Progenitor cell of endocrine pancreas (in vitro differentiated cells): ENCODE data around the gene MERTK. TPM values are rescaled to one million over a fixed set of nuclear protein-coding genes. Genes with fewer than 3 reads are reported as not detected.
A peak's percentile ranks its signal among the peaks of the same experiment; 100 is the strongest.

Source experiments
- DNase-seq: peaks from one replicate; pipeline ENCODE4 v3.0.0; 2021; ENCODE audit warnings: low spot score; ENCODE audit not compliant: unreplicated experiment
- H3K27ac Mint-ChIP-seq: 2 replicates; pipeline ENCODE4 v1.8.0; 2021; ENCODE audit warnings: mild to moderate bottlenecking, moderate library complexity, mixed read lengths
- H3K27me3 Mint-ChIP-seq: 2 replicates; pipeline ENCODE4 v1.8.0; 2021; ENCODE audit warnings: mixed read lengths
- H3K36me3 Mint-ChIP-seq: 2 replicates; pipeline ENCODE4 v1.8.0; 2022; ENCODE audit warnings: mixed read lengths; ENCODE audit not compliant: insufficient read depth
- H3K4me1 Mint-ChIP-seq: 2 replicates; pipeline ENCODE4 v1.8.0; 2021; ENCODE audit warnings: low read depth, mixed read lengths
- H3K4me3 Mint-ChIP-seq: 2 replicates; pipeline ENCODE4 v1.8.0; 2021; ENCODE audit warnings: low read depth, mild to moderate bottlenecking, moderate library complexity, mixed read lengths
- H3K9me3 Mint-ChIP-seq: 2 replicates; pipeline ENCODE4 v1.8.0; 2021; ENCODE audit warnings: low read depth, mixed read lengths
- total RNA-seq: library from RNA; stranded (reverse); gene quantifications from 2 replicates; pipeline ENCODE4 v1.2.1, GENCODE V29; 2021
- TF ChIP-seq, protein P1 (sequence below): fragments of 200-600 bp; sonication (generic); IDR thresholded peaks from one replicate; pipeline ENCODE4 v1.5.0; 2021; ENCODE audit warnings: antibody characterized with exemption, mild to moderate bottlenecking; ENCODE audit not compliant: unreplicated experiment

Gene MERTK
- total RNA-seq, 1 donor from 2014 or later, result 20.1 TPM

DNA sequence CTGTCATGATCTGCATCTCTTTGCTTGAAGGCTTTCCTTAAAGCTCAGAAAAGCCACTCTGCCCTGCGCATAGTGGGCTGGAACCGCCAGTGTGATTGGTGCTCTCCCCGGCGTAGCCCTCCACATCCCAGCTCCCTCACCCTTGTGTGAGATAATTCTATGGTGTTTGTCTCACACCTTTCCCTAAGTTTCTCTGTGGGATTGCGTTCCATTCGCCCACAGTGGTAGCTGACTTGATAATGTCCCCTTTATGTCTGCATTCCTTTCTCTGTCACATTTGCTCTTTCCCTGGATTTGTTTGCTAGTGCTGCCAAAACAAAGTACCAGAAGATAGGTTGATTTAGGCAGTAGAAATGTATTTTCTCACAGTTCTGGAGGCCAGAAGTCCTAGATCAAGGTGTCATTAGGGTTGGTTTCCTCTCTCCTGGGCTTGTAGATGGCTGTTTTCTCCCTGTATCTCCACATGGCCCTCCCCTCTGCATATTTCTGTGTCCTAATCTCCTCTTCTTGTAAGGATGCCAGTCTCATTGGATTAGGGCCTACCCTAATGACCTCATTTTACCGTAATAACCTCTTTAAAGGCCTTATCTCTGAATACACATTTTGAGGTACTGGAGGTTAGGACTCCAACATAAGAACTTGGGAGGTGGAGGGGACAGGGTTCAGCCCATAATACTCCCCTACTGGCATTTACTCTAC lies 149.3 kb downstream of the MERTK start:
- Mint-ChIP-seq H3K36me3 (peaks cover 2% of the 10 kb centered on the region), H3K27ac (peak overlapping the region; percentile 67), H3K4me1 (peaks cover 21% of the 10 kb centered on the region), H3K9me3 (peaks cover 23% of the 10 kb centered on the region), H3K27me3 (no peaks in the 10 kb centered on the region), H3K4me3 (no peak overlapping the region)
- no peak for DNase-seq
- TF ChIP-seq, protein P1, sequence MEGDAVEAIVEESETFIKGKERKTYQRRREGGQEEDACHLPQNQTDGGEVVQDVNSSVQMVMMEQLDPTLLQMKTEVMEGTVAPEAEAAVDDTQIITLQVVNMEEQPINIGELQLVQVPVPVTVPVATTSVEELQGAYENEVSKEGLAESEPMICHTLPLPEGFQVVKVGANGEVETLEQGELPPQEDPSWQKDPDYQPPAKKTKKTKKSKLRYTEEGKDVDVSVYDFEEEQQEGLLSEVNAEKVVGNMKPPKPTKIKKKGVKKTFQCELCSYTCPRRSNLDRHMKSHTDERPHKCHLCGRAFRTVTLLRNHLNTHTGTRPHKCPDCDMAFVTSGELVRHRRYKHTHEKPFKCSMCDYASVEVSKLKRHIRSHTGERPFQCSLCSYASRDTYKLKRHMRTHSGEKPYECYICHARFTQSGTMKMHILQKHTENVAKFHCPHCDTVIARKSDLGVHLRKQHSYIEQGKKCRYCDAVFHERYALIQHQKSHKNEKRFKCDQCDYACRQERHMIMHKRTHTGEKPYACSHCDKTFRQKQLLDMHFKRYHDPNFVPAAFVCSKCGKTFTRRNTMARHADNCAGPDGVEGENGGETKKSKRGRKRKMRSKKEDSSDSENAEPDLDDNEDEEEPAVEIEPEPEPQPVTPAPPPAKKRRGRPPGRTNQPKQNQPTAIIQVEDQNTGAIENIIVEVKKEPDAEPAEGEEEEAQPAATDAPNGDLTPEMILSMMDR, result no peak

DNA sequence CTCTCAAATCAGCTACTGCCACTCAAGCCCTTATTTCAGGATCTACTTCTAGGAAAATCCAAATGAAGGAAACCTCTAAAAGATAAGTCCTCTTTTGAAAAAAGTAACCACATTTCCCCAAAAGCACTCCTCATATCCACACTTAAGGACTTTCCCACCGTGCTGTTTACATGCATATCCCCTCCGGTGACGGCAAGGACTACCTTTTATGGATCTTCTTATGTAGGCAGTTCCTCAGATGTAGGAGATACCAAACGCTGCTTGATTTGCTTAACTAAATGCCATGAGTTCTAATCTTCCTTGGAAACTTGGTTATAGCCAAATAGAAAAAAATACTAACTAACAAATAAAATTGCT lies 149.8 kb downstream of the MERTK start:
- no peak for DNase-seq
- Mint-ChIP-seq H3K4me3 (no peak overlapping the region), H3K27me3 (no peaks in the 10 kb centered on the region), H3K9me3 (peaks cover 23% of the 10 kb centered on the region), H3K36me3 (peaks cover 2% of the 10 kb centered on the region), H3K4me1 (peaks cover 15% of the 10 kb centered on the region), H3K27ac (peak overlapping the region; percentile 15)
- TF ChIP-seq, protein P1, result no peak

DNA sequence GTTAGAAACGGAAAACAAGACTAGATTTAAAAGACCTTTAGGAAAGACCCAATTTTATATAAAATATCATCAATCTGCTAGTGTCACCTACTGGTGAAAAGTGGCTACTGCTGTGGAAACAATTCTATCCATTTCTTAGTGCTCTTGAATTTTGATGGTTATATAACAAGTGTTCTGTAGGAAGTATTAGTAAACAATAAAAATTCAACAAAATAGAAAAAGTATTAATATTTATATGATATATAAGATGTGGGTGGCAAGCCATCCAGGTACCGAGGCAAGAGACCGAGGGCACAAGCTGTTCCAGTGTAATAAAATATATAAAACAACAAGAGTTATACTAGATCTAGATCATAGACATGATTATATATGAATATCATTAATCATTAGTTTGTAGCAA lies 150.5 kb downstream of the MERTK start:
- peaks cover 19% of the 10 kb centered on the region for H3K9me3 Mint-ChIP-seq
- DNase-seq, result no peak
- no peak overlapping the region for H3K4me3 Mint-ChIP-seq
- H3K27me3 Mint-ChIP-seq, result no peaks in the 10 kb centered on the region
- no peak overlapping the region for H3K27ac Mint-ChIP-seq
- TF ChIP-seq, protein P1, result peak; percentile 87
- peaks cover 2% of the 10 kb centered on the region for H3K36me3 Mint-ChIP-seq
- H3K4me1 Mint-ChIP-seq, result peaks cover 17% of the 10 kb centered on the region

DNA sequence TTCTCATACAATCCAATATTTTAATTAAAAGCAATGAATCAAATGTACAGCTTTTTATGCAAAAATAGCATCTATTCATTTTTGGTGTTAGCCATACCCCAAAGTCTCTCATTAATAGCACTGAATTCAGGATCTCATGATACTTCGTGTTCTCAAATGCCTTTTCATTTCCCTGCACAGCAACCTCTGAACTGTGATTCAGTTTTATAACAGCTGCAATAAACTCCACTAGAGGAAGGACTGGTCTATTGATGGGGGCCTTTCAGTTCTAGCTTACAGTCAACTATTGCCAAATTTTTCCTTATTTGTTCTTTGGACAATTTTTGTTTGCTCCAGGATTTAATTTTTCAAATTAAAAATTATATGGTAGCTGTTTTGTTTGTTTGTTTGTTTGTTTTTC lies 151.9 kb downstream of the MERTK start:
- Mint-ChIP-seq H3K4me3 (no peak overlapping the region), H3K4me1 (peaks cover 19% of the 10 kb centered on the region), H3K36me3 (peaks cover 2% of the 10 kb centered on the region), H3K9me3 (peaks cover 16% of the 10 kb centered on the region), H3K27me3 (no peaks in the 10 kb centered on the region), H3K27ac (no peak overlapping the region)
- DNase-seq, result no peak
- TF ChIP-seq, protein P1, result no peak

DNA sequence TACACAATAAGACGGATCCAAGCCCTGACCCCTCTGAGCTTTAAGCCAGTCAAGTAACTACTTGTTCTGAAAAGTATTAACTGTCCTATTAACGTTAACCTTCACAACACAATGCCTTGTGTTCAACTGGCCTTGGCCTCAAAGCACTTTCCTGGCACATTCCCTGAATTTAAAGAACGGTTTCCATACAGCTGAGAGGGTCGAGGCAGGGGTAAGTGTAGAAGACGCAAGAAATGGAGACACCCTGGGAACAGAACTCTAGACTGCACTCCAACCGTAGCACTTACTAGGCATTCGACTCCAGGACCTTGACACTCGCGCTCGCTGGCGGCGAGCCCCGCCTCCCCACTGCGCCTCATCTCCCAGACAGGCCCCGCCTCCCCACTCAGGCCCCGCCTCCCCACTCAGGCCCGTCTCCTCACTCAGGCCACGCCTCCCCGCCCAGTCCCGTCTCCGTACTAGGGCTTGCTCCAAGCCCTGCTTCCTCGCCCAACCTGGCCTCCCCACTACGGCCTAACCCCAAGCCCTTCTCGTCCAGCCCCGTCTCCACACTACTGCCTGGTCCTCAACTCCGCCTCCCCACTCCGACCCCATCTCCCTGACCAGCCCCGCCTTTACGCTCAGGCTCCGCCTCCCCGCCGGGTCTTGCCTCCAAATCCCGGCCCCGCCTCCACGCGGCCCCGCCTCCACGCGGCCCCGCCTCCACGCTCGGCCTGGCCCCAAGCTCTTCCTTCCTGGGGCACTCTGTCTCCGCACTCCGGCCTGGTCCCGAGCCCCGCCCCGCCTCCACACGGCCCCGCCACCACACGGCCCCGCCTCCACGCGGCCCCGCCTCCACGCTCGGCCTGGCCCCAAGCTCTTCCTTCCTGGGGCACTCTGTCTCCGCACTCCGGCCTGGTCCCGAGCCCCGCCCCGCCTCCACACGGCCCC lies 155.8 kb downstream of the MERTK start:
- peaks cover 13% of the 10 kb centered on the region for H3K4me1 Mint-ChIP-seq
- peak overlapping the region; percentile 97 for H3K27ac Mint-ChIP-seq
- no peaks in the 10 kb centered on the region for H3K27me3 Mint-ChIP-seq
- no peaks in the 10 kb centered on the region for H3K36me3 Mint-ChIP-seq
- TF ChIP-seq, protein P1, result no peak
- peak overlapping the region; percentile 94 for H3K4me3 Mint-ChIP-seq
- H3K9me3 Mint-ChIP-seq, result peaks cover 6% of the 10 kb centered on the region
- DNase-seq, result peak; percentile 97
